GM18508 (cell line): ENCODE results near the gene ADAMTS5.

Experiments
- ATAC-seq: cut with Tn5 transposase; IDR thresholded peaks from one replicate; pipeline ENCODE4 v1.9.1; 2021; ENCODE audit warnings: moderate number of reproducible peaks; ENCODE audit not compliant: insufficient read depth, unreplicated experiment

Gene ADAMTS5

GRCh38 chr21:26892151-26892550, 74.7 kb downstream of the ADAMTS5 start:
- ATAC-seq, result no peak

GRCh38 chr21:26888931-26889330, 78.0 kb downstream of the ADAMTS5 start:
- ATAC-seq, result no peak

GRCh38 chr21:26888256-26888655, 78.6 kb downstream of the ADAMTS5 start:
- ATAC-seq, result no peak

GRCh38 chr21:26887251-26887650, 79.6 kb downstream of the ADAMTS5 start:
- no peak for ATAC-seq

DNA sequence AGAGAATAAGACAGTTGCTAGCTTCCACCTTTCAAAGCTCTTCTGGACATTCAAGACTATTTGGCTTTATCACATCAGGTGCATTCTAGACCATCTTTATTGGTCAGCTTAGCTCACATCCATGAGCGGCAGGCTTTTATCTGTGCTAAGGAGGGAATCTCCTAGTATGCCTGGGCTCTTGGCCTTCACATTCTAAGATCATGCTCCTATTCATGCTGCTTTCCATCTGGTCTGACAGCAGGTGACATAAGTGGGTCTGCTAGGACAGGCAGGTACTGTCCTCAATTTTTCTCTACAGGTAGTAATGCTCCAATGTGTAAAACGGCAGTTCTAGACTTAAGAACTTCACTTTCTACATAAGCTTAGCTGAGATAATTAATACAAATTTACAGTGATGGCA, 82.5 kb downstream of the ADAMTS5 start:
- ATAC-seq, result no peak

GRCh38 chr21:26883768-26884167, 83.1 kb downstream of the ADAMTS5 start:
- no peak for ATAC-seq

DNA sequence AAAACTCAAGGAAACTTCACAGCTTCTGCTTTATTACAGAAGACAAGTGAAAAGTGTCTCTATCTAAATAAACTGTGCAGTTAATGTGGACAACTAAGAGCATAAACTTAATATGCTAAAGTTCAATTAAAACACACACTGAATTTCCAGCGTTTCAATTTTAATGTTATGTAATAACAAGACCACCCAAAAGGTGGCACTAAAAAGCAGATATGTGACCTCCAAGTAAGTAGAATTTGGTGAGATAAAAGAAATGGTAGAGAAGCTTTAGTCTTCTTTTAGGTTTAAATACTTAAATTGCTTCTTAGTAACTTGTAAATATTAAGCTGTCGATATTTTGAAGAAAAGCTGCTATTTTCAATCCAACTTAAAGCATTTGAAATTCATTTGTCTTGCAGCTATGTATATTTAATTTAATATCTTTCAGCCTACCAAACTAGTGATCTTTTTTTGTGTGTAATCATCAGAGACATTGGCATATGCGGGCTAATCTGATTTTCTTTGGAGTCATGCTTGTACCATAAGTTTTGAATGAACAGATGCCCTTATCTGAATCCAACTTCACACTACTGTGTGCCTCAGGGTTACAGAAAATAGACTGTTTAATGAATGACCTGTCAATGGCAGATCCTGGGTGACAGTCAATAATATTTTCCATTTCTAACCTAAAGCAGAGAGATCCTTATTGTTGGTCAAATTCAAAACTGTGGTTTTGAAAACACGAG, 85.2 kb downstream of the ADAMTS5 start:
- ATAC-seq, result no peak

DNA sequence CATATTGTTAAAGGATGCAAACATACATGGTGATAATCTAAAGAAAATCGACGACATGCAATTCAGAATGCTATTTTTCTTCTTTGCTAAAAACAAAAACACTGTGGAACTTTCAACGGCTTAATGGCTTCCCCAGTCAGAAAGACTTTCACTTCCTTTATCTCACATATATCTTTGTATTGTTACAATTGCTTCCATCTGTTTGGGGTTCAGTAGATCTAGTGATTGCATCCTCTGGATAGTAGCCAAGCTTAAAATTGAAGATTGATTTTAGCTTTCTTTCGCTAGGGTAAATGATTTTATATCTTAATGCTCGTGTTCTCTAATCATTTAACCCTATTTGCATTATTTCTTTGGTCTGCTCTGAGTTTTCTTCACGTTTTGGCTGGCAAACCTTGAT, 89.9 kb downstream of the ADAMTS5 start:
- ATAC-seq, result no peak

- no peak for ATAC-seq
These were observed 92.5 kb downstream of the ADAMTS5 start for GRCh38 chr21:26874347-26874746.
